KG1 (cell line): ENCODE data around the gene IL3RA.
"Not testable (repeated sequence)": the region's sequence is repeated elsewhere in the genome, so short reads cannot be mapped to it uniquely, and the experiment has no call there.

ENCODE experiments used
- DNase-seq: peaks from one replicate; lab custom pipeline; 2025; lab: John Stamatoyannopoulos, UW

Gene IL3RA

DNA sequence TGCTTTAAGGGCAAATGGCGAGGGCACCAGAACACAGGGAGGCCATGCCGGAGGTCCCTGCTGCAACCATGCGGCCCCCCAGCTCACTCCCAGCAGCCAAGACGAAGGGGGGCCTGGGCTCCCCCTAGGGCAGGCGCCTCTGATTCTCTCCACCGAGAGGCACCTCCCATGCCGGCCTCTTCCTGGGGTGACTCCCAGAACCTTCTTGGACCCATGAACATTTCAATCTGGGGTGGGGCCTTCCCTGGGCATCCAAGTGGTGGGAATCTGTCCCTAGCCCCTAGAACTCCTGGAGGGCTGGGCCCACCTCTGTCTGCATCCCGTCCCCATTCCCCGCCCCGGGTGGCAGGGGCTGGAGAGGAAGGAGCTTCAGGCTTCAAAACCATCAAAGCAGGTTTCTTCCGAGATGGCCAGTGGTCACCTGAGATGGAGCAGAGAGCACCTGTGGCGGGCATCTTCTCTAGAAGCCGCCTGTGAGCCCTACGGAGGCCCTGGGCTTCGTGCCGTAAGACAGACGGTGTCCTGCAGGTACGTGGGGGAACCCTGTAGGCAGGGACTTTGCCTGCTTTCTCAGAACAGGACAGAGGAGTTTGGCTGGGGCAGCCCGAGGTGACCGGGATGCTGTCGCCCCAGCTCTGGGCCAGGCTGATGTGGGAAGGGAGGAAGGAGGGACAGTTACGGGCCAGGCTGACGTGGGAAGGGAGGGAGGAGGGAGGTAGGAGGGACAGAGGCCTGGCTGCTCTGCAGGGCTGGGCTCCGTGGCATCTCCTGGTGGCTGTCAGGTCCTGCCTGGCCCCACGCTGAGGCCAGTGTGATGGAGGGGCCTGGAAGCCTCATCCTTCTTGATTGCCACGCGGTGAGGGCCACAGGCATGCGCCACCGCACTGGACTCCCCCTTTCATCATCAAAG is 62.1 kb downstream of the IL3RA start:
- no peak for DNase-seq

- DNase-seq = no peak
These were observed 63.5 kb downstream of the IL3RA start for GRCh38 chrX:1400049-1400448.

DNA sequence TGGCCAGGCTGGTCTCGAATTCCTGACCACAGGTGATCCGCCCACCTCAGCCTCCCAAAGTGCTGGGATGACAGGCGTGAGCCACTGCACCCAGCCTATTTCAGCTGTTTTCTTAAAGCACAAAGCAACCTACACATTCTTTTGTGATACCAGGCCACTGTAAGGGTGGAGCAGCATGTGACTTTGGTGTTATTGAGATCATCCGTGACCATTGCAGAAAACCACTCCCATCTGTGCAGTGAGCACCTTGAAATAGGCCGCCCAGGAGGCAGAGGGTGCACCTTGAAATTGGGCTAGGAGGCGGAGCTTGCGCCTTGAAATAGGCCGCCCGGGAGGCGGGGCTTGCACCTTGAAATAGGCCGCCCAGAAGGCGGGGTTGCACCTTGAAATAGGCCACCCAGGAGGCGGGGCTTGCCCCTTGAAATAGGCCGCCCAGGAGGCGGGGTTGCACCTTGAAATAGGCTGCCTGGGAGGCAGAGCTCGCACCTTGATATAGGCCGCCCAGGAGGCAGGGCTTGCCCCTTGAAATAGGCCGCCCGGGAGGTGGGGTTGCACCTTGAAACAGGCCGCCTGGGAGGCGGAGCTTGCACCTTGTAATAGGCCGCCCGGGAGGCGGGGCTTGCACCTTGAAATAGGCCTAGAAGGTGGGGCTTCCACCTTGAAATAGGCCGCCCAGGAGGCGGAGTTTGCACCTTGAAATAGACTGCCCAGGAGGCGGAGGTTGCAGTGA is 64.3 kb downstream of the IL3RA start:
- no peak for DNase-seq

- no peak for DNase-seq
These were observed 65.2 kb downstream of the IL3RA start for GRCh38 chrX:1401611-1402430.

DNA sequence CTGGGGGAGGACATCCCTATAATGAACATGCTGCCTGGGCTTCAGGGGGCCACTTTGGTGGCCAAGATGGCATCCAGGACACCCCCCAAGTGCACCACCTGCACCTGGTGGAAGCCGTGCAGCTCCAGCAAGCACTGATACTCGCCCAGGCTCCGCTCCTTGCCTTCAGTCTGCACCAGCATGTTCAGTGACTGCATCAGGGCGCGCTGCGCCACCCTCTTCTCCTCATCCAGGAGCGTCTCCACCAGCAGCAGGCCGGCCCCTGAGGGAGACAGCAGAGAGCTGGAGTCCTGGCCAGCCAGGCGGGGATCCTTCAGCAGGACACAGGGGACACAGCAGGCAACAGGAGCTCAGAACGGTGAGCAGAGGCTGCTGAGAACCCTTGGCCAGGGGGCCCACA is 66.6 kb downstream of the IL3RA start:
- DNase-seq = no peak

- DNase-seq = not testable (repeated sequence)
These were observed 67.3 kb downstream of the IL3RA start for GRCh38 chrX:1403867-1404266.

DNA sequence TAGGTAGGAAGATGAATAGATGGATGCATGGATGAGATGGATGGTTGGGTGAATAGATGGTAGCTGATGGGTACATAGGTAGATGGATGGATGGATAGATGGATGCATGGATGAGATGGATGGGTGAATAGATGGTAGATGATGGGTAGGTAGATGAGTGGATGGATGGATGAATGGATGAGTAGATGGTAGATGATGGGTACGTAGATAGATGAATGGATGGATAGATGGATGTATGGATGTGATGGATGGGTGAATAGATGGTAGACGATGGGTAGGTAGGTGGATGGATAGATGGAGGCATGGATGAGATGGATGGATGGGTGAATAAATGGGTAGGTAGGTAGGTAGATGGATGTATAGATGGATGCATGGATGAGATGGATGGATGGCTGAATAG is 69.2 kb downstream of the IL3RA start:
- not testable (repeated sequence) for DNase-seq

GRCh38 chrX:1407035-1407434 is 70.5 kb downstream of the IL3RA start:
- no peak for DNase-seq

DNA sequence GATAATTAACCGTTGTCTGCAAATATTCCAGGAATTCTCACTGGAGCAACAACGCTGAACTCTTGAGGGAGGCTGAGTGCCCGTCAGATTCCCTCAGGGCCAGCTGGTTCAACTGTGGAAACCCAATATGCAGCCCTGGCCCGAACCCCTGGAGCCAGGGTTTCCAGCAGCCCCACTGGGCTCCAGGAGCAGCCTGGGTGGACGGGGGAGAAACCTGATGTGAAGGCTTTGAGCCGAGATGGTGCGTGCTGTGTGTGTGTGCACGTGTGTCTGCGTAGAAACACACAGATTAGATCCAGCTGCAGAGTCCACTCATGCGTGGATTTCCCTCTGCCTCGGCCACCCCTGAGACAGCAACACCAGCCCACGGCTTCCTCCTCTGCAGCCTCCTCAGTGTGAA is 74.7 kb downstream of the IL3RA start:
- DNase-seq = no peak

GRCh38 chrX:1412551-1413161 is 76.1 kb downstream of the IL3RA start:
- DNase-seq = no peak

DNA sequence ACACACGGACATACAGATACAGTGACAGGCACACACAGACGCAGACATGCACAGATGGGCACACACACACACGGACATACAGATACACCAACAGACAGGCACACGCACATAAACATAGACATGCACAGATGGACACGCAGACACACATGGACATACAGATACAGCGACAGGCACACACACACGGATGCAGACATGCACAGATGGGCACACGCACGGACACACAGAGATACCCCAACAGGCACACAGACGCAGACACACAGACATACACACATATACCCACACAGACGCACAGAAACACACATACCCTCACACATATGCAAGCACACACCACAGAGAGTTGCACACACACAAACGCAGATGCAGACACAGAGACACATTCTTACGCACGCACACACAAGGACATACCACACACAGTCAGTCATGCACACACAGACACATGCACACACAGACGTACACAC is 79.8 kb downstream of the IL3RA start:
- no peak for DNase-seq

GRCh38 chrX:1416965-1417760 is 80.6 kb downstream of the IL3RA start:
- no peak for DNase-seq

DNA sequence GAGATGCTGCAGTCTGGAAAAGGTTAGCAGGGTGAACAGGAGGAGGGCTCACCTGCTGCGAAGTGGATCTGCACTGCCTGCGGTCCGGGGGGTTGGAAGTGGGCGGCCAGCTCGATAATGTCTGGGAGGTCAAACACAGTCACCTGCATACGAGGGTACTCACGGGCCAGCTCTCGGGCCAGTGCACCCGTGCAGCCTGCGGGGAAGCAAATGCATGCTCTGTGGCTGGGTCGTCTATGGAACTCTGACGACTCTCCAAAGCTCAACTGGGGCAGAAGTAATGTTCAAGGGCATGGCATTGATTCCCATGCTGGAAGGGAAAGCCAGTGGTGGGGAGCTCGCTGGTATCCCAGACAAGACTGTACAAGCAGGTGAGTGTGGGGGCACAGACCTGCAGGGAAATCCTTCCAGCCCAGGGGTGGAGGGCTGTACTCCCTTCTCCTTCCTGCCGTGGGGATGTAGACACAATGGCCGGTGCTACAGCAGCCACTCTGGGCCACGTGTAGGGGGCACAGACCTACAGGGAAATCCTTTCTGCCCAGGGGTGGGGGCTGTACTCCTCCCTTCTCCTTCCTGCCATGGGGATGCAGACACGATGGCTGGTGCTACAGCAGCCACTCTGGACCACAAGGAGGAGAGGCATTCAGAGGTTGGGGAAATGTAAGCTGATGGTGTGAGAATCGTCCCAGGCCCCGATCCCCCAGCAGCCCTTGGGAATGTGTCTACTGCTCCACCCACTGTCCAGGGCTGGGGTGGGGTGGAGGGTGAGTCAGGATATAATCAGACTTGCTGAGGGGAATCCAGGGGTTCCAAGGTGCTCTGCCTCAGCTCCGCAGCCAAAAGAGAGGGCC is 81.6 kb downstream of the IL3RA start:
- no peak for DNase-seq

DNA sequence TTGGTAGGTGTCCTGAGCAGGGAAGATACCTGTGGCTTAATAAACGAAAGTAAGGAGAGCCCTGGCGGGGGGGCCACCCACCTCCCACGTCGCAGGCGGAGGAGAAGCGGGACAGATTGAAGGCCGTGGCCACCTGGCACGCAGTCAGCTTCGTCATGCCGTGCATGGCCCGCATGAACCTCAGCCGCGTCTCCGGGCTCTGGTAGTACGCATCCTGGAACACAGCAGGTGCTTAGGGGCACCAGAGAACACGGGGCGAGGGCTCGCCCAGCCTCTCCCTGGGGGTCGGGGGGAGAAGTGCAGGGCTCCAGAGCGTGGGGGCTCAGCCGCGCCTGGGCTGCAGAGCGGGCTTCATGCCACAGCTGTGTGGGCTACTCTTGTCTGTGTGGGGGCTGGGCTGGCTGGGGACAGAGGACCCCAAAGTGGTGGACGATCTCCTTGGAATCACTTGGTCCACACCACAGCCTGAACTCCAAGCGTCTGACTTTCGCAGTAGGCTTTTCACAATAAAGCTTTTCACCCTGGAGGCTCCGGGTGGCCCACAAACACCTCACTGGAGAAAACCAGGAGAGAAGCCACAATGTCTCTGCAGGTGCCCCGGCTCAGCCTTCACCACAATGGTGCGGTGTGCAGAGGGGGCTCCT is 82.4 kb downstream of the IL3RA start:
- DNase-seq = no peak

GRCh38 chrX:1419545-1420355 is 83.2 kb downstream of the IL3RA start:
- DNase-seq = no peak

- no peak for DNase-seq
These were observed 83.8 kb downstream of the IL3RA start for GRCh38 chrX:1420371-1420770.

- no peak for DNase-seq
These were observed 85.0 kb downstream of the IL3RA start for GRCh38 chrX:1421433-1422134.

DNA sequence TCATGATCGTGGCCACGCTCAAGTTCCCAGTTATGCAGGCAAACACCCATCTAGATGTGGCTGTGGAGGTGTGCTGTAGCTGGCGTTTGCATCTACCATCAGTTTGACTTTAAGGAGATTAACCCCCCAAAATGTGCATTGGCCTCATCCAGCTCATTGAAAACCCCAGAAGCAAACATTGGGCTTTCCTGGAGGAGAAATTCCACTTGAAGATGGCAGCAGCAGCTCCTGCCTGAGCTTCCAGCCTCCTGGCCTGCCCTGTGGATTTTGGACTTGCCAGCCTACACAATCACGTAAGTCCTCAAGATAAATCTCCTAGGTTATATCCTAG is 85.5 kb downstream of the IL3RA start:
- DNase-seq = no peak
